Measurements from ENCODE around the gene AAMDC. TPM values are rescaled to one million over a fixed set of nuclear protein-coding genes. Genes with fewer than 3 reads are reported as not detected.
A peak's percentile ranks its signal among the peaks of the same experiment; 100 is the strongest.
"Not testable (repeated sequence)": the region's sequence is repeated elsewhere in the genome, so short reads cannot be mapped to it uniquely, and the experiment has no call there.

The AAMDC gene
- total RNA-seq, 2 donors from 2014 or later: 1.7 to 4.9 TPM

GRCh38 chr11:77800449-77800848 lies 20.5 kb upstream of the AAMDC start:
- Mint-ChIP-seq H3K36me3 (no peaks in the 10 kb centered on the region), H3K27me3 (no peaks in the 10 kb centered on the region), H3K27ac (no peak overlapping the region), H3K4me3 (no peak overlapping the region), H3K9me3 (no peaks in the 10 kb centered on the region), H3K4me1 (ENCODE audit: low read depth in 2 of 2) (peaks cover 33 to 47% of the 10 kb centered on the region in 2 donors)
- ATAC-seq: no peak
- DNase-seq (ENCODE audit: low spot score): no peak

DNA sequence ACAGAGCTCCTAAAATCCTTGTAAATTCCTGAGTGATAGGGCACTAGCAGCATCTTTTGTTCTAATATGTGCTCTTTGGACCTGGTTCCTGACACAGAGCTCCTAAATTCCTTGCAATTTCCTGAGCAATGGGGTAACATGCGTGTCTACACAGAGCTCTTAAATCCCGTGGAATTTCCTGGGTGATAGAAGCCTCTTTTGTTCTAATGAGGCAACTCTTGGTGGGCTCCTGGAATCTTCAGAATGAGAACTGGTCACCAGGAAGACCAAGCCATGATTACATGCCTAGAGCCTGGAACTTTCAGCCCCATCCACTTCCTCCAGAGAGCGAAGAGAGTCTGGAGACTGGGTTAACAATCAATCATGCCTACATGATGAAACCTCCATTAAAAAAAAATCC lies 19.5 kb upstream of the AAMDC start:
- ATAC-seq (no peak), DNase-seq (ENCODE audit: low spot score) (no peak)
- no peaks in the 10 kb centered on the region for H3K36me3 Mint-ChIP-seq
- H3K9me3 Mint-ChIP-seq: no peaks in the 10 kb centered on the region
- H3K27me3 Mint-ChIP-seq: no peaks in the 10 kb centered on the region
- no peak overlapping the region for H3K27ac Mint-ChIP-seq
- H3K4me1 Mint-ChIP-seq (ENCODE audit: low read depth in 2 of 2): peaks cover 29 to 47% of the 10 kb centered on the region in 2 donors
- no peak overlapping the region for H3K4me3 Mint-ChIP-seq

DNA sequence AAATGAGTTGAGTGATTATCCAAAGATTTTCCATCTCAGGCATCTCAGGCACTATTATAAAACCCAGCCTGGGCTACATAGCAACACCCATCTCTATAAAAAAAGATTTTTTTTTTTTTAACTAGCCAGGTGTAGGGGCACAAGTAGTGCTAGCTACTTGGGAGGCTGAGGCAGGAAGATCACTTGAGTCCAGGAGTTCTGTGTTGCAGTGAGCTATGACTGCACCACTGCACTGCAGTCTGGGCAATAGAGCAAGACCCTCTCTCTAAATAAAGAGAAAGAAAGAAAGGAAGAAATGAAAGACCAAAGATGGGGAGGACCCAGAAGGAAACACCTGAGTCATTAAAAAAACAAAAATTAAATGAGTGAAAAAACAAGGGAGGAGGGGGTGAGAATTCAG lies 14.5 kb upstream of the AAMDC start:
- no peak overlapping the region for H3K27ac Mint-ChIP-seq
- DNase-seq (ENCODE audit: low spot score) (no peak), ATAC-seq (no peak)
- peaks cover 4% of the 10 kb centered on the region for H3K36me3 Mint-ChIP-seq
- no peak overlapping the region for H3K4me3 Mint-ChIP-seq
- peaks cover 31 to 32% of the 10 kb centered on the region in 2 donors for H3K4me1 Mint-ChIP-seq (ENCODE audit: low read depth in 2 of 2)
- H3K27me3 Mint-ChIP-seq: no peaks in the 10 kb centered on the region
- no peaks in the 10 kb centered on the region for H3K9me3 Mint-ChIP-seq

DNA sequence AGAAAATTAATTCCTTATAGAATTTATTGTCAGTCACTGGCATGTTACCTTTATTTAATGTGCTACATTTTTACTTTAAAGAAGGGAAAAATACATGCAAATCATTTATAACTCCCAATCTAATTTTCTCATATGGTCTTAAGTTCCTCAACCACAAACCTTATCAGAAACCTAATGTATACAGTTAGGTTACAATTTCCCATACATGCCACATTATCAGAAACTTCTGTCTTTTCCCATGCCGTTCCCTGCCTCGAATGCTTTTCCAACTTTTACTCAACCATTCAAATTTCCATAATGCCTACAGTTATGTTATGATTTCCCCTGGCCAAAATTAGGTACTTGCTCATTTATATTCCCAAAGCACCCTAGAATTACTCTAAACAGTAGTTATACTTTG lies 14.0 kb upstream of the AAMDC start:
- H3K4me1 Mint-ChIP-seq (ENCODE audit: low read depth in 2 of 2): peaks cover 30 to 31% of the 10 kb centered on the region in 2 donors
- H3K4me3 Mint-ChIP-seq: no peak overlapping the region
- no peak for DNase-seq (ENCODE audit: low spot score)
- no peak overlapping the region for H3K27ac Mint-ChIP-seq
- peaks cover 6% of the 10 kb centered on the region for H3K36me3 Mint-ChIP-seq
- ATAC-seq: no peak
- H3K27me3 Mint-ChIP-seq: no peaks in the 10 kb centered on the region
- no peaks in the 10 kb centered on the region for H3K9me3 Mint-ChIP-seq

- DNase-seq (ENCODE audit: low spot score) (no peak), ATAC-seq (no peak)
- Mint-ChIP-seq H3K4me1 (ENCODE audit: low read depth in 2 of 2) (peaks cover 24 to 49% of the 10 kb centered on the region in 2 donors), H3K9me3 (no peaks in the 10 kb centered on the region), H3K27me3 (no peaks in the 10 kb centered on the region), H3K27ac (no peak overlapping the region), H3K4me3 (no peak overlapping the region), H3K36me3 (peaks cover 12% of the 10 kb centered on the region)
These were observed 7.7 kb upstream of the AAMDC start for GRCh38 chr11:77813256-77813655.

- Mint-ChIP-seq H3K4me1 (ENCODE audit: low read depth in 2 of 2) (peaks cover 31 to 56% of the 10 kb centered on the region in 2 donors), H3K27me3 (no peaks in the 10 kb centered on the region), H3K9me3 (no peaks in the 10 kb centered on the region), H3K4me3 (no peak overlapping the region), H3K36me3 (peaks cover 12% of the 10 kb centered on the region), H3K27ac (no peak overlapping the region)
- no peak for DNase-seq (ENCODE audit: low spot score)
- no peak for ATAC-seq
These were observed 6.1 kb upstream of the AAMDC start for GRCh38 chr11:77814848-77815247.

GRCh38 chr11:77815459-77815858 lies 5.5 kb upstream of the AAMDC start:
- Mint-ChIP-seq H3K9me3 (no peaks in the 10 kb centered on the region), H3K27ac (no peak overlapping the region), H3K36me3 (peaks cover 12% of the 10 kb centered on the region), H3K27me3 (no peaks in the 10 kb centered on the region), H3K4me1 (ENCODE audit: low read depth in 2 of 2) (peaks cover 26 to 50% of the 10 kb centered on the region in 2 donors), H3K4me3 (no peak overlapping the region)
- no peak for ATAC-seq
- no peak for DNase-seq (ENCODE audit: low spot score)

DNA sequence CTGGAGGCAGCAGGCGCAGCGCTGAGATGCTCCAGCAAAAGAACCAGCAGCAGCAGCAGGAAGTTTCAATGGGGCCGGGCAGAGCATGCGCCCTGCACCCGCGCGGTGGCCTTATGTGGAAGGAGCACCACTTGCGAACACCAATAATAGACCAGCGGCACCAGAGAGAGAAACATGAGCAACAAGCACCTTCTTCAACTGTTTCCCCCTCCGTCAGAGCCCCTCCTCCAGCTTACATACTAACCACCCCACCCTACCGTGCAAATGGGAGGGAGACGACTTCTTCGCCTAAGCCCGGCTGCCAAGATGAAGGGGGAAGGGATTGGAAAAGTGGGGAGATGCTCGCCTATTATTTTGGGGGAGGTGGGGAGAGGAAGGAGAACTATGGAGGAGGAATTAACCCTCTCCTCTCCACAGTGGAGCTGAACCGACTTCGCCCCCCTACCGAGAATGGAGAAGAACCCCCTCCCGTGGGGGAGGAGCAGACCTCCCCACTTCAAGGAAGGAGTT lies 1.5 kb upstream of the AAMDC start:
- Mint-ChIP-seq H3K4me3 (peak overlapping the region; percentile 99), H3K4me1 (ENCODE audit: low read depth in 2 of 2) (peaks cover 30 to 53% of the 10 kb centered on the region in 2 donors), H3K27ac (peak overlapping the region; percentile 80 to 92), H3K27me3 (no peaks in the 10 kb centered on the region), H3K36me3 (peaks cover 6% of the 10 kb centered on the region), H3K9me3 (no peaks in the 10 kb centered on the region)
- DNase-seq (ENCODE audit: low spot score): peak; percentile 88
- peak; percentile 70 to 73 for ATAC-seq

GRCh38 chr11:77819921-77820564 lies 901 bp upstream of the AAMDC start:
- no peaks in the 10 kb centered on the region for H3K9me3 Mint-ChIP-seq
- H3K27me3 Mint-ChIP-seq: no peaks in the 10 kb centered on the region
- peaks cover 26 to 47% of the 10 kb centered on the region in 2 donors for H3K4me1 Mint-ChIP-seq (ENCODE audit: low read depth in 2 of 2)
- peak overlapping the region; percentile 80 to 92 for H3K27ac Mint-ChIP-seq
- H3K4me3 Mint-ChIP-seq: peak overlapping the region; percentile 99
- peaks cover under 1% of the 10 kb centered on the region for H3K36me3 Mint-ChIP-seq
- ATAC-seq: peak; percentile 24 to 33
- DNase-seq (ENCODE audit: low spot score): peak; percentile 74

GRCh38 chr11:77821349-77821851 lies 456 bp downstream of the AAMDC start:
- Mint-ChIP-seq H3K27ac (peak overlapping the region; percentile 73 to 80), H3K36me3 (no peaks in the 10 kb centered on the region), H3K27me3 (no peaks in the 10 kb centered on the region), H3K9me3 (no peaks in the 10 kb centered on the region), H3K4me1 (ENCODE audit: low read depth in 2 of 2) (peaks cover 21 to 37% of the 10 kb centered on the region in 2 donors), H3K4me3 (peak overlapping the region; percentile 99)
- no peak for ATAC-seq
- DNase-seq (ENCODE audit: low spot score): no peak

DNA sequence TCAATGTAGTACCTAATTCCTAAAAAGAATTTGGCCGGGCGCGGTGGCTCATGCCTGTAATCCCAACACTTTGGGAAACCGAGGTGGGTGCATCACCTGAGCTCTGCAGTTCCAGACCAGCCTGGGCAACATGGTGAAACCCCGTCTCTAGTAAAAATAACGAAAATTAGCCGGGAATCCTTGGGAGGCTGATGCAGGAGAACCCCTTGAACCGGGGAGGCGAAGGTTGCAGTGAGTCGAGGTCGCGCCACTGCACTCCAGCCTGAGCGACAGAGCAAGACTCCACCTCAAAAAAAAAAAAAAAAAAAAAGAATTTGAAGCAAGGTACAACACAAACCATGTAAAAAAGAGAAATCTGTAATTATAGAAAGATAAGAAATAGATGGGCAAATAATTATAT lies 1.2 kb downstream of the AAMDC start:
- H3K27me3 Mint-ChIP-seq; H3K27ac Mint-ChIP-seq; DNase-seq (ENCODE audit: low spot score); H3K36me3 Mint-ChIP-seq; ATAC-seq; H3K4me3 Mint-ChIP-seq; H3K9me3 Mint-ChIP-seq: not testable (repeated sequence)
- peaks cover 18 to 30% of the 10 kb centered on the region in 2 donors for H3K4me1 Mint-ChIP-seq (ENCODE audit: low read depth in 2 of 2)

GRCh38 chr11:77823775-77824174 lies 2.8 kb downstream of the AAMDC start:
- H3K4me1 Mint-ChIP-seq (ENCODE audit: low read depth in 2 of 2): peaks cover 16 to 17% of the 10 kb centered on the region in 2 donors
- no peak overlapping the region for H3K27ac Mint-ChIP-seq
- H3K36me3 Mint-ChIP-seq: no peaks in the 10 kb centered on the region
- H3K9me3 Mint-ChIP-seq: no peaks in the 10 kb centered on the region
- H3K4me3 Mint-ChIP-seq: no peak overlapping the region
- ATAC-seq (no peak), DNase-seq (ENCODE audit: low spot score) (no peak)
- H3K27me3 Mint-ChIP-seq: no peaks in the 10 kb centered on the region

DNA sequence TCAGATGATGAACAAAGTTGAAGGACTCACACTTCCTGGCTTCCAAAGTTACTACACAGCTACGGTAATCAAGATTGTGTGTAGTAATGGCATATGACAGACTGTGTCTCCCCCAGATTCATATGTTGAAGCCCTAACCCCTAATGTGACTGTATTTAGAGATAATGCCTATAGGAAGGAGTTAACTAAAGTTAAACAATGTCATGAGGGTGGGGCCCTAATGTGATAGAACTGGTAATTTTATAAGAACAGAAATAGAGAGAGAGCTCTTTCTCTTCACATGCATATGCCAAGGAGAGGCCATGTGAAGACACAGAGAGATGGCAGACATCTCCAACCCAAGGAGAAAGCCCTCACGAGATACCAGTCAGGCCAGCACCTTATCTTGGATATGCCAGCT lies 8.0 kb downstream of the AAMDC start:
- no peaks in the 10 kb centered on the region for H3K27me3 Mint-ChIP-seq
- DNase-seq (ENCODE audit: low spot score) (no peak), ATAC-seq (no peak)
- H3K4me3 Mint-ChIP-seq: no peak overlapping the region
- no peak overlapping the region for H3K27ac Mint-ChIP-seq
- H3K36me3 Mint-ChIP-seq: no peaks in the 10 kb centered on the region
- H3K4me1 Mint-ChIP-seq (ENCODE audit: low read depth in 2 of 2): no peaks in the 10 kb centered on the region
- no peaks in the 10 kb centered on the region for H3K9me3 Mint-ChIP-seq

DNA sequence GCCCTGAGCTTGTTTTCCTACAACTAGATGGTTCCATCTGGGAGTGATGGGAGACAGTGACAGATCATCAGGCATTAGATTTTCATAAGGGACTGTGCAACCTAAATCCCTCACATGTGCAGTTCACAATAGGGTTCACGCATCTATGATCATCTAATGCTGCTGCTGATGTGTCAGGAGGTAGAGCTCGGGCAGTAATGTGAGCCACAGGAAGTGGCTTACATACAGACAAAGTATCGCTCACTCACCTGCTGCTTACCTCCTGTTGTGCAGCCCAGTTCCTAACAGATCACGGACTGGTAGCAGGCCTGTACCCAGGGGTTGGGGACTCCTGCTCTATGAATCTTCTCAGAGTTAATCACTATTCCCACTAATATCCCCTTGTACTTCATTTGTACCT lies 12.4 kb downstream of the AAMDC start:
- H3K27me3 Mint-ChIP-seq: no peaks in the 10 kb centered on the region
- no peak for ATAC-seq

More for the DNA sequence above, 12.4 kb downstream of the AAMDC start:
- H3K27ac Mint-ChIP-seq: no peak overlapping the region
- DNase-seq (ENCODE audit: low spot score): no peak
- H3K4me3 Mint-ChIP-seq: no peak overlapping the region
- no peaks in the 10 kb centered on the region for H3K4me1 Mint-ChIP-seq (ENCODE audit: low read depth in 2 of 2)
- H3K36me3 Mint-ChIP-seq: no peaks in the 10 kb centered on the region
- no peaks in the 10 kb centered on the region for H3K9me3 Mint-ChIP-seq
